IPS-NIHi7 (cell line): ENCODE data around the gene PIP5K1B.

ENCODE experiments used
- DNase-seq: peaks from one replicate; pipeline ENCODE4 v3.0.0; 2012; ENCODE audit warnings: mixed read lengths; ENCODE audit errors: extremely low spot score

The PIP5K1B gene

GRCh38 chr9:68707801-68708488 is 2.9 kb downstream of the PIP5K1B start:
- no peak for DNase-seq

- DNase-seq = no peak
These were observed 3.5 kb downstream of the PIP5K1B start for GRCh38 chr9:68708513-68708912.

- DNase-seq = no peak
These were observed 4.5 kb downstream of the PIP5K1B start for GRCh38 chr9:68709291-68710110.

- no peak for DNase-seq
These were observed 5.1 kb downstream of the PIP5K1B start for GRCh38 chr9:68710111-68710471.

GRCh38 chr9:68711281-68711680 is 6.2 kb downstream of the PIP5K1B start:
- no peak for DNase-seq

GRCh38 chr9:68711932-68712331 is 6.9 kb downstream of the PIP5K1B start:
- DNase-seq = no peak

GRCh38 chr9:68714416-68715180 is 9.6 kb downstream of the PIP5K1B start:
- DNase-seq = no peak

- no peak for DNase-seq
These were observed 10.1 kb downstream of the PIP5K1B start for GRCh38 chr9:68715181-68715456.

GRCh38 chr9:68717552-68718443 is 12.8 kb downstream of the PIP5K1B start:
- no peak for DNase-seq

GRCh38 chr9:68719847-68720246 is 14.8 kb downstream of the PIP5K1B start:
- DNase-seq = no peak

GRCh38 chr9:68720656-68721313 is 15.7 kb downstream of the PIP5K1B start:
- no peak for DNase-seq

GRCh38 chr9:68721666-68722330 is 16.8 kb downstream of the PIP5K1B start:
- no peak for DNase-seq

- DNase-seq = no peak
These were observed 20.0 kb downstream of the PIP5K1B start for GRCh38 chr9:68725070-68725469.

- DNase-seq = no peak
These were observed 21.4 kb downstream of the PIP5K1B start for GRCh38 chr9:68726489-68726888.

GRCh38 chr9:68727636-68728035 is 22.6 kb downstream of the PIP5K1B start:
- DNase-seq = no peak

GRCh38 chr9:68728731-68729130 is 23.7 kb downstream of the PIP5K1B start:
- DNase-seq = no peak

- no peak for DNase-seq
These were observed 25.7 kb downstream of the PIP5K1B start for GRCh38 chr9:68730570-68731235.

- DNase-seq = no peak
These were observed 26.8 kb downstream of the PIP5K1B start for GRCh38 chr9:68731857-68732256.

GRCh38 chr9:68732405-68733020 is 27.5 kb downstream of the PIP5K1B start:
- DNase-seq = no peak

GRCh38 chr9:68733021-68733405 is 28.0 kb downstream of the PIP5K1B start:
- no peak for DNase-seq
